Right lung (tissue), 5 donors: Measurements from ENCODE around the gene LAP3. TPM values are rescaled to one million over a fixed set of nuclear protein-coding genes. Genes with fewer than 3 reads are reported as not detected.
"Not testable (repeated sequence)": the region's sequence is repeated elsewhere in the genome, so short reads cannot be mapped to it uniquely, and the experiment has no call there.

Source experiments
- DNase-seq, 2 donors: peaks; one replicate each; pipeline ENCODE4 v3.0.0-alpha.2; 2013
- polyA plus RNA-seq, 5 donors: library from polyadenylated mRNA; unstranded; fragments of 120-200 nt; gene quantifications; one replicate each; pipeline versions ENCODE4 v1.2.1 to v1.2.3, GENCODE V29; 2013; ENCODE audit warnings: inconsistent platforms in 1 of 5, low replicate concordance in 1 of 5; ENCODE audit not compliant: insufficient read length in 5 of 5, insufficient read depth in 1 of 5

The LAP3 gene
- polyA plus RNA-seq, 5 donors = 63.9 to 72.8 (median 68.2) TPM

- no peak for DNase-seq
Observed at GRCh38 chr4:17560065-17560673, 16.8 kb upstream of the LAP3 start.

GRCh38 chr4:17561195-17561909 lies 15.6 kb upstream of the LAP3 start:
- DNase-seq = no peak

GRCh38 chr4:17562157-17562556 lies 14.8 kb upstream of the LAP3 start:
- DNase-seq = no peak

GRCh38 chr4:17565846-17566245 lies 11.2 kb upstream of the LAP3 start:
- no peak for DNase-seq

- no peak for DNase-seq
Observed at GRCh38 chr4:17567271-17567670, 9.7 kb upstream of the LAP3 start.

GRCh38 chr4:17574206-17574605 lies 2.8 kb upstream of the LAP3 start:
- DNase-seq = no peak

GRCh38 chr4:17575177-17575576 lies 1.8 kb upstream of the LAP3 start:
- DNase-seq = not testable (repeated sequence)

GRCh38 chr4:17577665-17578481 lies 875 bp downstream of the LAP3 start:
- peak in 1 of 2 donors; percentile 6 for DNase-seq

- no peak for DNase-seq
Observed at GRCh38 chr4:17578482-17578891, 1.5 kb downstream of the LAP3 start.

GRCh38 chr4:17580969-17581368 lies 4.0 kb downstream of the LAP3 start:
- no peak for DNase-seq

GRCh38 chr4:17583276-17583675 lies 6.3 kb downstream of the LAP3 start:
- DNase-seq = no peak

- DNase-seq = no peak
Observed at GRCh38 chr4:17583941-17584340, 6.9 kb downstream of the LAP3 start.

GRCh38 chr4:17584521-17585213 lies 7.7 kb downstream of the LAP3 start:
- no peak for DNase-seq

- DNase-seq = no peak
Observed at GRCh38 chr4:17587094-17587822, 10.3 kb downstream of the LAP3 start.

GRCh38 chr4:17589355-17589754 lies 12.4 kb downstream of the LAP3 start:
- DNase-seq = no peak

- DNase-seq = no peak
Observed at GRCh38 chr4:17595471-17596005, 18.5 kb downstream of the LAP3 start.

- no peak for DNase-seq
Observed at GRCh38 chr4:17597517-17597916, 20.5 kb downstream of the LAP3 start.

GRCh38 chr4:17599826-17600225 lies 22.8 kb downstream of the LAP3 start:
- no peak for DNase-seq

- no peak for DNase-seq
Observed at GRCh38 chr4:17605236-17605635, 28.2 kb downstream of the LAP3 start.

GRCh38 chr4:17613761-17614415 lies 36.9 kb downstream of the LAP3 start:
- DNase-seq = no peak
